Natural killer cell (primary cell): ENCODE measurements around the gene IL17REL. TPM values are rescaled to one million over a fixed set of nuclear protein-coding genes. Genes with fewer than 3 reads are reported as not detected.

Source experiments
- ATAC-seq, 3 donors: fragments of 150-1000 bp in 2 of 3; fragments of 200-7000 bp in 1 of 3; cut with Tn5 transposase; 1 replicate in 1 of 3; 2 replicates in 2 of 3; pipeline ENCODE4 v1.10.0; 2021; ENCODE audit warnings: mild to moderate bottlenecking in 2 of 3, moderate library complexity in 2 of 3
- DNase-seq, 2 donors: peaks; one replicate each; pipeline versions ENCODE4 v3.0.0 to v3.0.0-alpha.2; 2013 to 2021; ENCODE audit warnings: mixed read lengths in 1 of 2
- H3K27ac ChIP-seq: one replicate; pipeline ENCODE4 v1.5.1; 2013; ENCODE audit warnings: mild to moderate bottlenecking, low read length
- H3K27me3 ChIP-seq: one replicate; pipeline ENCODE4 v1.6.1; 2013; ENCODE audit warnings: low read length; ENCODE audit not compliant: control insufficient read depth, insufficient read depth
- H3K36me3 ChIP-seq: one replicate; pipeline ENCODE4 v1.6.1; 2013; ENCODE audit warnings: low read length; ENCODE audit not compliant: control insufficient read depth, insufficient read depth
- H3K4me1 ChIP-seq: one replicate; pipeline ENCODE4 v1.6.1; 2013; ENCODE audit warnings: low read length; ENCODE audit not compliant: control insufficient read depth, insufficient read depth
- H3K4me3 ChIP-seq: one replicate; pipeline ENCODE4 v1.5.1; 2013; ENCODE audit warnings: low read length
- H3K9me3 ChIP-seq: one replicate; pipeline ENCODE4 v1.6.1; 2013; ENCODE audit warnings: low read length; ENCODE audit not compliant: control insufficient read depth, insufficient read depth
- H3K27ac Mint-ChIP-seq, 2 donors: one replicate each; pipeline ENCODE4 v1.8.0; 2022; ENCODE audit warnings: mild to moderate bottlenecking in 2 of 2, mixed read lengths in 2 of 2, moderate library complexity in 1 of 2
- H3K27me3 Mint-ChIP-seq, 2 donors: one replicate each; pipeline ENCODE4 v1.8.0; 2022; ENCODE audit warnings: low read depth in 2 of 2, mixed read lengths in 2 of 2
- H3K36me3 Mint-ChIP-seq: one replicate; pipeline ENCODE4 v1.8.0; 2022; ENCODE audit warnings: mixed read lengths
- H3K4me1 Mint-ChIP-seq, 2 donors: one replicate each; pipeline ENCODE4 v1.8.0; 2022; ENCODE audit warnings: mixed read lengths in 2 of 2
- H3K4me3 Mint-ChIP-seq: one replicate; pipeline ENCODE4 v1.8.0; 2022; ENCODE audit warnings: mild to moderate bottlenecking, moderate library complexity, mixed read lengths
- H3K9me3 Mint-ChIP-seq, 2 donors: one replicate each; pipeline ENCODE4 v1.8.0; 2022; ENCODE audit warnings: mixed read lengths in 2 of 2
- CTCF ChIP-seq: fragments of 200-600 bp; IDR thresholded peaks from one replicate; pipeline ENCODE4 v1.8.0; 2022; ENCODE audit warnings: antibody characterized with exemption
- WGBS: methylation state at CpG from one replicate; pipeline ENCODE4 v1.1.7; 2013; ENCODE audit warnings: missing lambda C conversion rate; ENCODE audit not compliant: insufficient coverage; 5-methylcytosine and 5-hydroxymethylcytosine counted together
- intact Hi-C: fragments of 100-400 bp; cut with micrococcal nuclease; formaldehyde crosslinking; loops from one replicate; pipeline ENCODE4 v1.14.2; 2022
- total RNA-seq, 4 donors: library from RNA; stranded (reverse); fragments of 120-200 nt in 1 of 4; gene quantifications; one replicate each; pipeline versions ENCODE4 v1.2.3 to v1.2.4, GENCODE V29; 2013 to 2022

Gene IL17REL
- total RNA-seq, 3 donors from 2014 or later (not counting 1 experiment from before 2014, with no cell fraction given), result not detected

- WGBS, result 60% methylated on average over 42 of the region's 42 CpGs
- no peaks in the 10 kb centered on the region for H3K9me3 ChIP-seq
- Mint-ChIP-seq H3K27me3 (no peaks in the 10 kb centered on the region), H3K4me3 (no peak overlapping the region), H3K9me3 (no peaks in the 10 kb centered on the region), H3K27ac (no peak overlapping the region), H3K36me3 (no peaks in the 10 kb centered on the region), H3K4me1 (peaks cover 0 to 6% of the 10 kb centered on the region in 2 donors)
- no peaks in the 10 kb centered on the region for H3K36me3 ChIP-seq
- ATAC-seq, result peak in 1 of 3 donors; percentile 37
- peaks cover 3% of the 10 kb centered on the region for H3K27me3 ChIP-seq
- H3K4me1 ChIP-seq, result peaks cover 23% of the 10 kb centered on the region
- intact Hi-C loops, result no loop called here
- peak in 1 of 2 donors; percentile 72 for DNase-seq
- TF ChIP-seq CTCF, result no peak
- no peak overlapping the region for H3K27ac ChIP-seq
- no peak overlapping the region for H3K4me3 ChIP-seq
Observed at GRCh38 chr22:50027639-50028537, 15.3 kb upstream of the IL17REL start.

- H3K27me3 Mint-ChIP-seq, result no peaks in the 10 kb centered on the region
- H3K27ac ChIP-seq, result no peak overlapping the region
- H3K4me1 Mint-ChIP-seq, result peaks cover 0 to 6% of the 10 kb centered on the region in 2 donors
- intact Hi-C loops, result no loop called here
- 94% methylated on average over 12 of the region's 13 CpGs for WGBS
- DNase-seq (no peak), ATAC-seq (no peak)
- H3K36me3 Mint-ChIP-seq, result no peaks in the 10 kb centered on the region
- H3K36me3 ChIP-seq, result no peaks in the 10 kb centered on the region
- H3K9me3 Mint-ChIP-seq, result no peaks in the 10 kb centered on the region
- no peak for TF ChIP-seq CTCF
- no peak overlapping the region for H3K4me3 Mint-ChIP-seq
- H3K4me3 ChIP-seq, result no peak overlapping the region
- H3K4me1 ChIP-seq, result peaks cover 23% of the 10 kb centered on the region
- peaks cover 3% of the 10 kb centered on the region for H3K27me3 ChIP-seq
- H3K27ac Mint-ChIP-seq, result no peak overlapping the region
- no peaks in the 10 kb centered on the region for H3K9me3 ChIP-seq
Observed at GRCh38 chr22:50025993-50026392, 13.4 kb upstream of the IL17REL start.

GRCh38 chr22:50022171-50022819, 9.7 kb upstream of the IL17REL start:
- H3K27ac ChIP-seq, result no peak overlapping the region
- peaks cover 20% of the 10 kb centered on the region for H3K4me1 ChIP-seq
- intact Hi-C loops, result no loop called here
- TF ChIP-seq CTCF, result no peak
- no peak overlapping the region for H3K4me3 Mint-ChIP-seq
- H3K27ac Mint-ChIP-seq, result no peak overlapping the region
- 83% methylated on average over 14 of the region's 14 CpGs for WGBS
- H3K9me3 ChIP-seq, result no peaks in the 10 kb centered on the region
- peaks cover 0 to 9% of the 10 kb centered on the region in 2 donors for H3K27me3 Mint-ChIP-seq
- no peaks in the 10 kb centered on the region for H3K36me3 Mint-ChIP-seq
- no peak for ATAC-seq
- no peaks in the 10 kb centered on the region for H3K27me3 ChIP-seq
- no peaks in the 10 kb centered on the region for H3K9me3 Mint-ChIP-seq
- no peak for DNase-seq
- no peak overlapping the region for H3K4me3 ChIP-seq
- peaks cover 13 to 20% of the 10 kb centered on the region in 2 donors for H3K4me1 Mint-ChIP-seq
- no peaks in the 10 kb centered on the region for H3K36me3 ChIP-seq
